GM19023 (cell line): Measurements from ENCODE around the gene PLXNB2.
A peak's percentile ranks its signal among the peaks of the same experiment; 100 is the strongest.
"Not testable (repeated sequence)": the region's sequence is repeated elsewhere in the genome, so short reads cannot be mapped to it uniquely, and the experiment has no call there.

ENCODE experiments used
- ATAC-seq: cut with Tn5 transposase; IDR thresholded peaks from one replicate; pipeline ENCODE4 v1.9.1; 2021; ENCODE audit warnings: mild to moderate bottlenecking, moderate library complexity; ENCODE audit not compliant: unreplicated experiment

The PLXNB2 gene

DNA sequence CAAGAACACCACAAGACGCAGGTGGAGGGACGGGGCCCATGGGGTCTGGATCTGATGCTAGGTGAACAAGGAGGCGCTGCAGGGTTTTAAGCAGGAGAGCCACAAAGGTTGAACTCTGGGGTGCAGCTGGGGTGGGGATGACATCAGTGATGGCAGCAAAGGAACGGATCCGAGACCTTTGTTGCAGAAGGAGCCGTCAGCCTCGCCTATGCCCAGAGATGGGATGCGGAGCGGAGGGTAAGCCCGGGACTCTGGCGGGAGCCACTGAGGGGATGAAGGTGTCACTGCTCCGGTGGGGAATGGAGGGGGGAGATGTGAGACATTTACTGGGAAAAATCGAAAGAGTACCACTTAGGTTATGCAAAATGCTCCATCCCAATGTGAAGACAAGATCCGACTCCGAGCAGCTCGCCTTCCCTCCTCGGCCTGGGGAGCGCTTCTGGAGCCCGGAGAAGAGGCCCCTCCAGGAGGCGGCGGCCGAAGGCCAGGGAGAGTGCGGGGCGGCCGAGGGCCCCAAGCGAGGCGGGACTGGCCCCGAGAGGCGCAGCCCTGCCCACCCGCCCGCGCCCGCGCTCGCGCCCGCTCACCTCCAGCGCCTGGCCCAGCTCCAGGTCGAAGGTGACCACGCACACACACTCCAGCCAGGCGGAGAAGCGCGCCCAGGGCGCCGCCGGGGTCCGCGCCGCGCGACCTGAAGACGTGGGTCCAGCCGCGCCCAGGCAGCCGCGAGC lies 18.9 kb upstream of the PLXNB2 start:
- no peak for ATAC-seq

DNA sequence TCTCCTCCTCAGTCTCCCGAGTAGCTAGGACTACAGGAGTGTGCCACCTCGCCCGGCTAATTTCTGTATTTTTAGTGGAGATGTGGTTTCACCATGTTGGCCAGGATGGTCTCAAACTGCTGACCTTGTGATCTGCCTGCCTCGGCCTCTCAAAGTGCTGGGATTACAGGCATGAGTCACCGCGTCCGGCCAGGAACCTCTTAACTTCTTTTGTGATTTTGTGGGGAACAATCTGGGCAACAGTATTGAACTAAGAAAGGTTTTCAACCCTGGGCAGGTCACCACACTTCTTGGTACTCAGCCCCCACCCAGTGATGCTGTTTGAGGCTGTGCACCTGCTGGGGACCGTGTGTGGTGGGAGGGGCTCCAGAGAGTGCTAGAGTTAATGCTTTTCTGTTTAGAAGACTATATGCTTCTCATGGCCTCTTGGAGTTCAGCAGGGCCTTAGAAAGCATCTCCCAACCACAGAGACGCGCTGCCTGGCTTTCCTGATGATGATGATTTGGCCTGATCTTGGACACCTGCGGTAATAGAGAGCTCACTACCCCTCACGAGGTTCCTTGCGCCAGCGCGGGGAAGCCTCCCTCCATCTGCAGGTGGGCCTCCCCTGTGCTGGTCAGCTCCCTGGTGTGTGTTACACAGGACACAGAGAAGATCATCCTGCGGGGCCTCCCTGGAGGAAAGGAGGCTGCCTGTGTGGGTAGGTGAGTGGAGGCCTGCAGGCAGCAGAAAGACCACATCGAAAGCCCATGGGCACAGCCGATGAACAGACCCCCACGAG lies 18.2 kb upstream of the PLXNB2 start:
- no peak for ATAC-seq

DNA sequence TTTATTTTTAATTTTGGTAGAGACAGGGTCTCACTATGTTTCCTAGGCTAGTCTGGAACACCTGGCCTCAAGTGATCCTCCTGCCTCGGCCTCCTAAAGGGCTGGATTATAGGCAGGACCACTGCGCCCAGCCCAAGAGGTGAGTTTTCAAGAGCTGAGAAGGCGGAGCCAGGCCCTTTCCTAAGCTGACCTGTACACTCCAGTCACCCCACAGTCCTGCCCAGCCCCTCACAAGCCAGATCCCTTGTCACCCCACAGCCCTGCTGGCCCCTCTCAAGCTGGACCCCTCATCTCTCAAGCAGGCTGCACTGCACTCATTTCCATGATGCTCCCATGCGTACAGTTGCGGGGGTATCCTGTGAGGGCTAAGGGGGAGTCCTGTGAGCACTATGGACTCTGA lies 16.5 kb upstream of the PLXNB2 start:
- ATAC-seq, result no peak

DNA sequence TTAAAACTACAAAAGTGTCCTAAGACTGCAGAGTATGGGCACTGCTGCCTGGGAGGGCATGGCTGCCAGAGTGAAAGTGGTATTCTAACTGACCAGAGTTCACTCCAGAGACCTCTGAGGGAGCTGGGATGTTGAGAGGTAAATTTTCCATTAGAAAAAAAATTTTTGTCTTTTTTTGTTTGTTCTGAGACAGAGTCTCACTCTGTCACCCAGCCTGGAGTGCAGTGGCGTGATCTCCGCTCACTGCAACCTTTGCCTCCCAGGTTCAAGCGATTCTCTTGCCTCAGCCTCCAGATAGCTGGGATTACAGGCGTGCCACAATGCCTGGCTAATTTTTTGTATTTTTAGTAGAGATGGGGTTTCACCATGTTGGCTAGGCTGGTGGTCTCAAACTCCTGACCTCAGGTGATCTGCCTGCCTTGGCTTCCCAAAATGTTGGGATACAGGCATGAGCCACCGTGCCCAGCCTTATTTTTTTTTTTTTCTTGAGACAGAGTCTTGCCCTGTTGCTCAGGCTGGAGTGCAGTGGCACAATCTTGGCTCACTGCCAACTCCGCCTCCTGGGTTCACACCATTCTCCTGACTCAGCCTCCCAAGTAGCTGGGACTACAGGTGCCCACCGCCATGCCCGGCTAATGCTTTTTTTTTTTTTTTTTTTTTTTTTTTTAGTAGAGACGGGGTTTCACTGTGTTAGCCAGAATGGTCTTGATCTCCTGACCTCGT lies 15.1 kb upstream of the PLXNB2 start:
- not testable (repeated sequence) for ATAC-seq

DNA sequence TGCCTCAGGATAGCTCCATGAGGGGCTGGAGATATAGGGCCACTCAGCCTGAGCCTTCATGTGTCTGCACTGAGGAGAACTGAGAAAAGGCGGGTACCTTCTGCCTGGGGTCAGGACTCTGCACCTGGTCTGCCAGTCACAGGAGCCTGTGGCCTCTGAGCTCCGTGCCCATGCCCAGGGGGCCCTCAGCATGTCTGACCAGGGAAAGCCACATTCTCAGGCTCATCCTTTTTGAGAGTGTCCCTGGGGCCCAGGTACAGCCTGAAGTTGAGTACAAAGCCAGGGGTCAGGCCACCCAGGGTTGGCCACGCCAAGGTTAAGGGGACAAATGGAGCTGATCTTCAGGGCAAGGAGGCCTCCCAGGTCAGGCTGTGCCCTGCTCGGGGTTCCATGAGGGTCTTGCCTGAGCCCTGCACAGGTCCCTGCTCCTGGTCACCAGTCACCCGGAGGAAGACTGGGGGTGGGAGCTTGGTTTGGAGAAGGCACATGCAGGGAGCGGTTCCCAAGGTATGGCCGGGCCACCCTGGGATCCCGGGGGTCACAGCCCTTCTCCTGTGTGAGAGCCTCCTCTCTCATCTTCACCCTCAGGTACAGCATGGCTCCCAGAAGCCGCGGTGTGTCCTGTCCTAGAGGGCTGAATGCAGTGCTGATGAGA lies 13.4 kb upstream of the PLXNB2 start:
- ATAC-seq, result no peak

DNA sequence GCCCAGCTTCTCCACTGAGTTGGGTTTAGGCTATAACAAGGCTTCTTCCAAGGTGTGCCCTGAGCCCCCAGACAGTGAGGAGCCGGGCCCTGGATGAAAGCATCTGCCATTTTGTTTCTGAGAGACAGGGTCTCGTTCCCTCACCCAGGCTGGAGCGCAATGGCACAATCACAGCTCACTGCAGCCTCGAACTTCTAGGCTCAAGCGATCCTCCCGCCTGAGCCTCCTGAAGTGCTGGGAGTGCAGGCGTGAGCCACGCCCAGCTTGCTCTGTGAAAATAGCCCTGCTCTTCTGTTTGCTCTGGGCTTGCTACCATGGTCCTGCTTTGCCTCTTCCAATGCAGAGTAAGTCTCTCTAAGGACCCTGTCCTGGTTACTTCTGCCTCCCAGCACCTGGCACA lies 12.7 kb upstream of the PLXNB2 start:
- ATAC-seq, result no peak

DNA sequence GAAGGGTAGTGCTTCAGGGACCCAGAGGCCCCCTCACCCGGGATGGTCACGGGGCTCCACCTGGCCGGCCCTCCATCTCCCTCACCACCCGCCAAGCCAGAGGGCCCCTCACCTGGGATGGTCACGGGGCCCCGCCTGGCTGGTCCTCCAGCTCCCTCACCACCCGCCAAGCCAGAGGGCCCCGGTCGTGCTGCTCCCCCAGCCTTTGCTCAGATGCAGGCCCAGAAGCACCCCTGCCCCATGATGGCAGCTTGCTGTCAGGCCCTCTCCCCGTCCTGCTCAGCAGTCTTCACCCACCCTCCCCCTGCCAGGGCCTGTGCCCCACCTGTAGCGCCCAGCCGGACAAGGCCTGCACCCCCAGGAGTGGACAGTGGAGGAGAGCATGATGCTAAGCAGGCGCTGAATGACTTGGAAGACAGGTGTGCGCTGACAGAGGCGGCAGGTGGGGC lies 12.1 kb upstream of the PLXNB2 start:
- no peak for ATAC-seq

DNA sequence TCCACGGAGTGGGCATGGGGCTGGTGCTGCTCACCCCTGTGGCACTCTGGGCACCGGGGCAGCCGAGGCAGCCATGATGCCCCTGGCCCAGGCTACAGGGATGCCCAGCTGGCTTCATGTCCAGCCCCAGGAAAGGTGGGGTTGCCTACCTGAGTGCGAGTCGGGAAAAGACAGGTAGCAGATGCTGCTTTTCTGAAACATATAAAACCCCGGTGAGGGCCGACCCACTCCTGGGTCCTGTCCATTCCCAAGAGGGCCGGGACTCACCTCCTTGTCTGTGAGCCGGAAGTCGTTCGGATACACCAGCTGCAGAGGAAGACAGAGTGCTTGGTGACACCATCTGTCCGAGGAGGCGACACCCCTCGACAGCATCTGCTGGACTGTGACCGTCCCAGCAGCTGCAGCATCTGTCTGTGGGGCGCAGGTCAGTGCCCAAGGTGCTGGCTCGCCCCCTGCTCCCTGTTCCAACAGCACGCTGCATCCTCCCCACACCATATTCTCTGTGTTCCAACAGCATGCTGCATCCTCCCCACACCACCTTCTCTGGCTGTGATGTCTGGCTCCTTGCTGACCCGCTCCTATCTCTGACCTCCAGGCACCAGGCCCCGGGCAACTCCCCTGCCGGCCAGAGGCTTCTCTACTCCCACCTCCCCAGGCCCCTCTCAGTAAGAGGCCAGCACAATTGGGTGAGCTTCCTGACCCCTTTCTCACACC lies 11.4 kb upstream of the PLXNB2 start:
- ATAC-seq, result no peak

DNA sequence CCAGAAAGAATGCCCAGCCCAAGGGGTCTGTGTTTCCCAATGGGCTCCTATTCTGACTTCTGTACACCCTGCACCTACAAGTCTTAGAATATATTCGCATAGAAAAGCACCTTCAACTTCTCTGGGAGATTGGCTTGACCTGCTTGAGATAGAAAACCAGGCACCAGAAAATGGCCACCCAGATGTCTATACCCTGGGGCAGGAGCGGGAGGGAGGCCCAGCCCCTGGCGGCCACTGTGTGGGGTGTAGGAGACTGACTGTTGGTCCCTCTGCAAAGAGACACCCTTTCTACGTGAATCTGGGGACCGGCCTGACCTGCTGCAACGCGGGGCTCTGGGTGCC lies 10.9 kb upstream of the PLXNB2 start:
- ATAC-seq, result no peak

DNA sequence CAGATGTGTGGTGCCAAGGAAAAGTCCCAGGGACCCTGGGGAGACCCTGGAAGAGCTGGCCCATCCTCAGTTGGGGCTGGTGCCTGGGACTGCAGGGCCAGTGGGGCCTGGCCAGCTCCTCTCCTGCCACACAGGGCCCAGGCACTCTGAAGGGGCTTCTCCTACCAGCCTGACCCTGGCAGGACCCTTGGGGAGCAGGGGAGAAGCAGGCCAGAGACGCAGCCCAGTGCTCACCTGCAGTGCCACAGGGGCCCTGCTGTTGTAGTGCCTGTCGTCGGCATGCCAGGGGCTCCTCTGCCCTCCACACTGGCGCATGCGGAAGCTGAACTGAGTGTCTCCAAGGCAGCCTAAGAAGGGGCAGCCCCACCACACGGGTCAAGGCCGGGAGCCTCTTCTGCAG lies 10.2 kb upstream of the PLXNB2 start:
- ATAC-seq, result no peak

DNA sequence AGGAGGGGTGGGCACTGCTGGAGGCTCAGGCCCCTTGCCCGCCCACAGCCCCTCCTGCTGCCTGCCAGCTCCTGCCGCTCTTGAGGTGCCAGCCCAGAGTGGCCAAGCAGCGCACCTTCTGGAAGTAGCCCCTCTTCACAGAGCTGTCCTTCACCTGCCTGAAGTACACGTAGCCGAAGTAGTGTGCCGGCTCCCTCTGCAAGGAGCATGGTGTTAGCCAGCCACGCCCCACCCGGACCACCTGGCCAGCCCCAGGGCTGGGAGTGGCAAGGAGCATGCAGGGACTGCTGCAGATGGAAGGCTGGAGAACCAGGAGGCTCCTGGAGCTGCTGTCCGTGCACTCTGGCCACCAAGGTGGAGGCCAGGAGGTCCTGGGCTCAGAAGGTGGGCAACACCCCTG lies 9.7 kb upstream of the PLXNB2 start:
- no peak for ATAC-seq

DNA sequence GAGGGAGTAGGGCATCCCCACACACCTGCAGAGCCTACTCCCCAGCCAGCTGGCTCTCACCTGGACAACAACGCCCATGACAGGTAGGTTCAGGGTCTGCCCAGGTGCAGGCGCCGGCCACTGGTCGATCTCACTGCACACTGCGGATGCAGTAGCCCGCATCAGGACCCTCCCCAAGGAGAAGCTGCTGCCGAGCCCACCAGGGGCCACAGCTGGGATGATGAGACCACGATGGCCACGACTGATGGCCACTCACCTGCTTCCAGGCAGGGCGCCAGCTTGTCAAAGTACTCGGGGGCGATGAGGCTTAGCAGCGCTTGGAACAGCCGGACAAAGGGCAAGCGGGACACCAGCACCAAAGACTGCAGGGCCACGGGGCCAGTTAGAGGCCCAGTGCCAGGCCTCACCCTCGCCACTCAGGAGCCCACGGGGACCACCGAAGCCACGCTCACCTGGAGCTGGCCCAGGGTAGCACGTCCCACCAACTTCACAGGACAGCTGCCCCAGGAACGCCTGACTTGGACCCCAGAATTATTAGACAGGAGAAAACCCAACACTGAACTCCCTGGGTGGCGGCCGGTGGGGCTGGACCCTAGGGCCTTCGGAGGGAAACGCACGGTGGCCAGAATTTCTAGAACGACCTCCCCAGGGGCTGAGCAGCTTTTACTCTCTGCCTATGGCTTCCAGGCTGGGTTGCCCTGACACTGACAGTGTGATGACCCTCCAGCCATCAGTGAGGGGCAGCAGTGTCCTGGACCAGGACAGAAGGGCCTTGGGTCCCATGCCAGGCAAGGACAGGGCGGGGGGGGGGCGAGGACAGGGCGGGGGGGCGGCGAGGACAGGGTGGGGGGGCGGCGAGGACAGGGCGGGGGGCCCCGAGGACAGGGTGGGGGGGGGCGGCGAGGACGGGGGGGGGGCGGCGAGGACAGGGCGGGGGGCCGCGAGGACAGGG lies 8.9 kb upstream of the PLXNB2 start:
- no peak for ATAC-seq

DNA sequence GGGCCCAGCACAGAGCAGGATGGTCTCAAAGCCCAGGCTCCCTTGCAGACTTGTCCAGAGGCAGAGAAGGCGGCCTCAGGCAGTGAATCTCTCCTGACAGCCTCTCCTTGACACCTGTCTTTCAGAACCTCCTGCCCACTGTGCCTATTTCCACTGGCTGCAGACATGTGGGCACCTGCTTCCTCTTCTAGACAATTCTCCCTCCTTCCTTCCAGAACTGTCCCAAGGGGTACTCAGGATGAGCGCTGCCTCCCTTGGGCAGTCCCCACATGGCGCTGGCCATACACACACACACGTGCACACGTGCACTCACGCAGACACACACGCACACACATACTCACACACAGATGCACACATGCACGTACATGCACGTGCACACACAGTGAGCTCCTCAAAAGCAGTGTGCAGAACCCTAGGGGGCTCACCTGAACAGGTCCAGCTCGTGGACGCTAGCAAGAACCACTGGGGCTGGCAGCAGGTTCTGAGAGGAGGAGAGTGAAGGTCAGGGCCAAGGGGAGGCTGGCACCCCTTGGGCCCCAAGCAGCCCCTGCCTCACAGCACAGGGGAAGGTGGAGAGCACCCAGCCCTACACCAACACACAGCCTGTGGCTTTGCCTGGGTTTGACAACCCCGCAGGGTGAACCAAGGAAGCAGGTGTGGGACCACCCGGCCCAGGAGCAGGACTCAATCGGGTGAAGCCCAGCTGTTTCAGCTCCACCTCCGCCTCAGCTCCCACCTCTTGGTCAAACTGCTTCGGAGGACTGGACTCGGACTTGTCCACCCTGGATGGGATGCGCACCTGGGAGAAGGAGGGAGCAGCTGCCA lies 8.1 kb upstream of the PLXNB2 start:
- ATAC-seq, result no peak

DNA sequence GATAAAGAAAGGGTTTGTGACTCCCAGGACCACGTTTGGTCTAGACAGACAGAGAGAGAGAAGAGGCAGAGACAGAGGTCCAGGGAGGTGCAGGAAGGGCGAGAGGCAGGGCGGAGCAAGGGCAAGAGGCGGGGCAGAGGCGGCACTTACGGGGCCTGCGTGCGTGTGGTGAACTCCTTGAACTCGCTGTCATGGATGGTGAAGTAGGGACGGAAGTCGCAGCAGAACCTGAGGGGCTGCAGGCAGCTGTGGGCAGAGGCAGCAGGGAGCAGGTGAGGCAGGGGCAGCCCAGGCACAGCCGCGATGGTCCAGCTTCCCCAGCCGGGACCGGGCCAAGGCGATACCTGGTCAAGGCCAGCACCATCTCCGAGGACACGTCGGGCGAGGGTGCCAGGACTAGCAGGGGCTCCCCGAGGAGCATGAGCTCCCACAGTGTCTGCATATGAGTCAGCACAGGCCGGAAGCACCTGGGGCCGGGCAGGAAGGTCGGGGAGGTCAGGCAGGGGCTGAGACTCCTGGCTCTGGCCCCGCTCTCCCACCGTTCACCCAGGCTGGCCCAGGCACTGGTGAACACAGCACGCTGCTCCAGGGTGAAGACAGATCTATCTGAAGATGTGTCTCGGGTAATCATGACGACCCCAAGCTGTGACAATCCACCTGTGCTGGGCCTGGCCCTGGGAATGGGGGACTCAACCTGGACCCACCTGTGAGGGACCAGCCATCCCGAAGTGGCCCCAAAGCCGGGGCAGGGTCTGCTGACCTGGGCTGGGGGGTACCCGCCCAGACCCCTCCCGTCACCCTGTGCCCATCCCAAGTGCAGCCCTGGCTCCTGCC lies 7.2 kb upstream of the PLXNB2 start:
- ATAC-seq, result peak; percentile 82

DNA sequence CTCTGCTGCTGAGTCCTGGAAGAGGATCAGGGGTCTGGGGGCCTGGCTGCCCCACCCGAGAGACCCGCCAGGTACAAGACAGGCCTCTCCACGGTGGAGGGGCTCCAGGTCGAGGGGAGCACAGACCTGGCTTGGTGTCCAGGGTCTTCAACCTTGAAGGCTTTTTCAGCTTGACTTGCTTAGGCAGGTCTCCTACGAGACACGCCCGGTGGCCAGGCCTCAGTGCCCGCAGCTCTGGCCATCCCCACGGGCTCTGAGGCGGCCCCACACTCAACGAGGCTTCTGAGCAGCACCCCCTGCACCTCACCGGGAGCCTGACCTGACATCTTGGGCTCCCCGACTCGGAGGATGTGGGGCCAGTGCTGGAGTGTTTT lies 6.6 kb upstream of the PLXNB2 start:
- ATAC-seq, result no peak

DNA sequence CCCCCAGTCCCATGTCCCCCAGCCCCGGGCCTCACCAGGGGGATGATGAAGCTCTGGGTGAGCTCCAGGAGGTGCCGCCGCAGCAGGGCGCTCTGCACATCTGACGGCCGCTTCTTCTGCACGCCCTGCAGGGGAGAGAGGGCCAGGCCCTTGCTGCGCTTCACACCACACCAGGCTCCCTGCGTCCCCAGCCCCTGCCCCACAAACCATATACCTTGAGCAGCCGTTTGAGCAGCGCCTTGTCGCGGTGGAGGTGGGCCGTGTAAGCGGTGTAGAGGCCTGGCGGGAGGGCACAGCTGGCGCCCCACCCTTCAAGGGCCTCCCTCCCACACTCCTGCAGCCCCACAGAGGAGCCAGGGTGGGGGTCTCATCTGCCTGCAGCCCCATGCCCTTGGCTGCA lies 6.2 kb upstream of the PLXNB2 start:
- no peak for ATAC-seq

DNA sequence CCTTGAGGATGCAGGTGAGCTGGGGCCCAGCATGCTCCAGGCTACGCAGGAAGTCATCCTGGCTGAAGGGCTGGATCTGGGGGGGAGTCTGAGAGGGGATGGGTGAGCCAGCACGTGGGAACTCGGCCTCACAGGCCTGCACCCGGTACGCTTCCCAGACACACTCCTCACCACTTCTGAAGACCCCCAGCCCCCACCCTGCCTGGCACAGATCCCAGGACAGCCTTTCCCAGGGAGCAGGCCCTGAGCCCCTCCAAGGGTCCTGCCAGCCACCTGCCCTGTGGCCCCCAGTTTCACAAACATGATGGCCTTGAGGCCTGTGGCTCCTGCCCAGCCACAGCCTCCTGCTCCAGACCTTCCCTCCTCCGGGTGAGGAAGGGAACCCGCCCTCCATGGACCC lies 5.6 kb upstream of the PLXNB2 start:
- no peak for ATAC-seq

DNA sequence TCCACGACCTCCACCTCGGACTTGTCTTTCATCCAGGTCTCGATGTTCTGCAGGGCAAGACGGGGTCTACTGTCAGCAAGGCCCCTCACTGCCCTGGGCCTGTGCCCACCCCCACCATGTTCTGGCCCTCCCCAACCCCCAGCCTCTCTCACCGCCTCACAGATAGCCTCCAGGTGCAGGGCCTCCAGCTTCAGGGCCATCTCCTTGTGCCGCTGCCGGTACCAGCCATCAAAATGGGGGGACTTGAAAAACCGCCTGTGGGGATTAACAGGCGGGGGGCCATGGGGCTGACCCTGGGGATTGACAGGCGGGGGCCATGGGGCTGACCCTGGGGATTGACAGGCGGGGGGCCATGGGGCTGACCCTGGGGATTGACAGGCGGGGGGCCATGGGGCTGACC lies 4.9 kb upstream of the PLXNB2 start:
- ATAC-seq, result no peak
